ENCODE results near the gene LIMD2.

Gene LIMD2

DNA sequence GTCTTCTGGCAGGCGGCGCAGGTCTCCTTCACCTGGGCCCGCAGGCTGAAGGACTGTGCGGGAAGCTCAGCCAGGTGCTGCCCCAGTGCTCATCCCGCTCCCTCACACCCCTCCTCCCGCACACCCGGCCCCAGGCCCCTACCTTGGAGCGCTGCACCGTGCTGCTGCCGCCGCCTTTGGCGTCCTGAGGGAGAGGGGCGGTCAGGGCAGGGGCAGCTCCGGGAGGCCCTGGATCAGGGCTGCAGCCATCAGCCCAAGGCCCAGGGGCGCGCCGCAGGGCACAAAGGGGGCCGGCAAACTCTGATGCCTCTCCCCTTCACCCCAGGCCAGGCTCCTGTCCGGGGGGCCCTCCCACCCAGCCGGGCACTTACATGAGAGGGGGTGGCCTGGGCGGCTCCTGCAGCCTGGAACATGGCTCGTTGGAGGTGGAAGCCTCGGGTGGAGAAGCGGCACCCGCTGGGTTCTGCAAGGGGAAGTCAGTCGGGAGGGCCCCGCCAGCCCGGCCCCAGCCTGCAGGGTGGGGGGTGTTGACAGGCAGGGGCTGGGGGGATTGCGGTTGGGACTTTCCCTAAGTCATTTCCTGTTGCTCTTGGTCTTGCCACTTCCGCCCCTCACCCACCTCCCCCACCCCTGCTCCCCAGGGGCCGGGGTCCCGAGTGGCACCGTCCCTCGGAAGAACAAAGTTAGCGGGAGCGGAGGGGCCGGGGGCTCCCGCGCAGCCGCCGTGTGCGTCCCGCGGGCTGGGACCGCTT is 863 bp downstream of the LIMD2 start:
- Histone ChIP-seq H3K36me3 (ENCODE audit: insufficient read depth, low read length) (peaks cover 14% of the 10 kb centered on the region), H3K4me1 (ENCODE audit: insufficient read depth, low read length) (peaks cover 14% of the 10 kb centered on the region), H3K9me3 (ENCODE audit: low read length) (no peaks in the 10 kb centered on the region), H3K27me3 (ENCODE audit: control insufficient read depth in 1 of 2, insufficient read depth in 2 of 2, low read length in 2 of 2) (no peaks in the 10 kb centered on the region), H3K4me3 (ENCODE audit: low read depth in 1 of 2, low read length in 2 of 2) (peak overlapping the region in 1 of 2 donors; percentile 5), H3K27ac (ENCODE audit: low read depth, low read length) (peak overlapping the region; percentile 73), H3K9ac (ENCODE audit: low read length) (no peak overlapping the region)

DNA sequence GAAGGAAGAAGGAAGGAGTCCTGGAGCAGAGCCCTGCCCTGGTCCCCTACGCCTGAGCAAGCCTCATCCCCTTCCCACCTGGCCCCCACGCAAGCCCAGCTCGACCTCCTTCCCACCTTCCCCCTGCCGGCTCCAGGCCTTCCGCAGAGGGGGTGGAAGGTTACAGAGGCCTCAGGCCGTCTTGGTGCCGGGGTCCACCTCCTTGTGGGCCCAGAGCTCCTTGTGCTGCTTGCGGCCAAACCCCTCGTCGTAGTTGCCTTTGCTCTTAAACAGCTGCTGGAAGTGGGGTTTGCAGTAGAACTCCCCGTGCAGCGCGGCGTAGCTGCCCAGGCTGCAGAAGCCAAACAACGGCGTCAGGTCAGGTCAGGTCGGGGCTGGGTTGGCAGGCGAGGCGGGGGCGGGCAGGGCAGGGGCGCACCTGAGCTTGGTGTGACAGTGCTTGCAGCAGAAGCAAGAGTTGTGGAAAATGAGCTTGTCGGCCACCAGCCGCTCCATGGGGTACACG is 1.5 kb downstream of the LIMD2 start:
- peaks cover 17% of the 10 kb centered on the region for H3K36me3 ChIP-seq (ENCODE audit: insufficient read depth, low read length)
- H3K27me3 ChIP-seq (ENCODE audit: control insufficient read depth in 1 of 2, insufficient read depth in 2 of 2, low read length in 2 of 2), result no peaks in the 10 kb centered on the region
- peaks cover 14% of the 10 kb centered on the region for H3K4me1 ChIP-seq (ENCODE audit: insufficient read depth, low read length)

DNA sequence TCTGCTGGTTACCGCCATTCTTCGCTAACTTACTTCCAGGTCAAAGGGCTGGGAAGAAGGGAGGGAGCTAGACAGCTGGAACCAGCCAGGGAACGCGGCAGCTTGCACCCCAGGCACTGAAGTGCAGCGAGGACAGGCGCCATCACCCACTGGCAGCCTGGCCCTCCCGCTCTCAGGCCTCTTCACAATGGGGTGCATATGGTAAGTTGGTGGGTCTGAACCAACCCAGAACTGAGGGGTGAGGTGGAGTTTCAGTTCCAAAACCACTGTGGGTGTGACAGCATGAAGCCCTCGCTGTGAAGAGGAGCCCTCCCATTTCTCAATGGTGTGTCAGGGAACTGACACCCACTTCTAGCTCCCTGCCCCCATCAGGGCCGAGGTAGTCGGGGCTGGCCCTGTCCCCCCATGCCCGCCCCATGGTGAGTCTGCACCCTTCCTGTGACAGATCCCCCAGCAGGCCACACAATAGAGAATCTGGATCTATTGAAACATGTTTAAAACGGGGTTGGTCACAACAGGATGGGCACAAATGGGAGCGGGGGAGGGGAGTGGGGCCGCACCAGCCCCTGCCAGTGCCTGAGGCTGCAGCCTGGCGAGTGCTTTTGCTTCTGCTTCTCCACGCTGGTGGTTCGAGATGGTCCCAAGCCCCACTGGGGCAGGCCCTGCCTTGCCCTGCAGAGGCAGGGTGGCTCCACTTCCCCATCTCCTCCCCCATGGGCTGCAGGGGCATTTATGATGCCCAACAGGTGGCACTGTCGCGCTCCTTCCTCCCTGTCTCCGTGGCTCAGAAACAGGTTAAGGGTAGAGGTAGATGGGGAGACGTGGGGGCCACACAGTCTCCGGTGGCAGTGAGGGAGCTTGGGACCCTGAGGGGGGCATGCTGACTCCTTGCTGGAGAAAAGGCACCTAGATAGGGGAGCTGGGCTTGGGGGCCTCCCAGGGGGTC is 2.3 kb downstream of the LIMD2 start:
- H3K4me3 ChIP-seq (ENCODE audit: low read depth in 1 of 2, low read length in 2 of 2), result no peak overlapping the region
- no peaks in the 10 kb centered on the region for H3K9me3 ChIP-seq (ENCODE audit: low read length)
- H3K36me3 ChIP-seq (ENCODE audit: insufficient read depth, low read length), result peaks cover 17% of the 10 kb centered on the region
- H3K4me1 ChIP-seq (ENCODE audit: insufficient read depth, low read length), result peaks cover 14% of the 10 kb centered on the region
- H3K27me3 ChIP-seq (ENCODE audit: control insufficient read depth in 1 of 2, insufficient read depth in 2 of 2, low read length in 2 of 2), result no peaks in the 10 kb centered on the region
- no peak overlapping the region for H3K27ac ChIP-seq (ENCODE audit: low read depth, low read length)
- no peak overlapping the region for H3K9ac ChIP-seq (ENCODE audit: low read length)

More for the DNA sequence above, 1.5 kb downstream of the LIMD2 start:
- H3K4me3 ChIP-seq (ENCODE audit: low read depth in 1 of 2, low read length in 2 of 2), result no peak overlapping the region
- H3K27ac ChIP-seq (ENCODE audit: low read depth, low read length), result peak overlapping the region; percentile 73
- no peak overlapping the region for H3K9ac ChIP-seq (ENCODE audit: low read length)
- no peaks in the 10 kb centered on the region for H3K9me3 ChIP-seq (ENCODE audit: low read length)

DNA sequence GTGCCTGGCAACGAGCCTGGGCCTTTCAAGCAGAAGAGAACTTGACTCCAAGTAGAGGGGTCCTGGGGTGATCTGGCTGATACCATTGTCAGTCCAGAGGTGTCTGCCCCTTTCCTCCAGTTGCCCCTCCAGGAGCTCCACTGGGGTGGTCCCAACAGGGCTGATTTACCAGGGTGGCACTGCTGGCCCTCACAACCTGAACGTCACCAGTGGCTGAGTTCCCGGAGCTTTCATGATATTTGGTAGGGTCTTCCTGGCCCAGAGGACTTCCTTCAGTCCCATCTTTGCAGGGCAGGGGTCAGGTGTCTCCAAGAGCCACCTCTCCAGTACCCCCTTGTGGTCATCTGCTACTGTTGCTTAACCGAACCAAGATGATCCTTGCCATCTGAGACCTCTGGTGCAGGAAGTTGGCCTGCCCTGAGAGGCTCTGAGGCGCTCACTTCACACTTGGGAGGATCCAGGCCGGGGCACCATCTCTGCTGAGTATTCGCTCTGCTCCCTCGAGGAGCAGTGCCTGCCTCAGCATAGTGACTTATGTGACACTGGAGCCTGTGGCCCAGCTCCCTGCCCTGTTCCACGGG is 3.5 kb downstream of the LIMD2 start:
- peaks cover 12% of the 10 kb centered on the region for H3K4me1 ChIP-seq (ENCODE audit: insufficient read depth, low read length)
- peak overlapping the region; percentile 12 for H3K27ac ChIP-seq (ENCODE audit: low read depth, low read length)
- H3K4me3 ChIP-seq (ENCODE audit: low read depth in 1 of 2, low read length in 2 of 2), result no peak overlapping the region
- no peak overlapping the region for H3K9ac ChIP-seq (ENCODE audit: low read length)
- H3K36me3 ChIP-seq (ENCODE audit: insufficient read depth, low read length), result peaks cover 28% of the 10 kb centered on the region
- H3K27me3 ChIP-seq (ENCODE audit: control insufficient read depth in 1 of 2, insufficient read depth in 2 of 2, low read length in 2 of 2), result no peaks in the 10 kb centered on the region
- H3K9me3 ChIP-seq (ENCODE audit: low read length), result no peaks in the 10 kb centered on the region

DNA sequence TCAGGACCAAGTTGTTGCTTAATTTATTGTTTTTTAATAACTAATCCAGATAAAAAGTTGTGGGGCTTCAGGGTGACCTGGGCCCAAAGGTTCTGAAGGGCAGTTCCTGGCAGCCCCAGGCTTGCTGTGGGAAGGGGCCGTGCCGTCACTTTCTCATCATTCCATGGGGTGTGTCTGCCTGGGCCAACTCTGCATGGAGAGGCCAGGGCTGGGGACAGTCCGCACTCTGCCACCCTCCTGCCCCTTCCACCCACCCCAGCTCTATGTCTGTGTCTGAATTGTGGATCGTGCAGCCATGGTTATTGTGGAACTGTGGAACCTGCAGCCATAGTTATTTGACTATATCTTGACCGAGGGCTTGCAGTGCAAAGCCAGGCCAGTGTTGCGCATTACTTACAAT is 4.0 kb downstream of the LIMD2 start:
- Histone ChIP-seq H3K27ac (ENCODE audit: low read depth, low read length) (no peak overlapping the region), H3K4me3 (ENCODE audit: low read depth in 1 of 2, low read length in 2 of 2) (no peak overlapping the region), H3K27me3 (ENCODE audit: control insufficient read depth in 1 of 2, insufficient read depth in 2 of 2, low read length in 2 of 2) (no peaks in the 10 kb centered on the region), H3K36me3 (ENCODE audit: insufficient read depth, low read length) (peaks cover 34% of the 10 kb centered on the region), H3K4me1 (ENCODE audit: insufficient read depth, low read length) (peaks cover 7% of the 10 kb centered on the region), H3K9me3 (ENCODE audit: low read length) (no peaks in the 10 kb centered on the region), H3K9ac (ENCODE audit: low read length) (no peak overlapping the region)

DNA sequence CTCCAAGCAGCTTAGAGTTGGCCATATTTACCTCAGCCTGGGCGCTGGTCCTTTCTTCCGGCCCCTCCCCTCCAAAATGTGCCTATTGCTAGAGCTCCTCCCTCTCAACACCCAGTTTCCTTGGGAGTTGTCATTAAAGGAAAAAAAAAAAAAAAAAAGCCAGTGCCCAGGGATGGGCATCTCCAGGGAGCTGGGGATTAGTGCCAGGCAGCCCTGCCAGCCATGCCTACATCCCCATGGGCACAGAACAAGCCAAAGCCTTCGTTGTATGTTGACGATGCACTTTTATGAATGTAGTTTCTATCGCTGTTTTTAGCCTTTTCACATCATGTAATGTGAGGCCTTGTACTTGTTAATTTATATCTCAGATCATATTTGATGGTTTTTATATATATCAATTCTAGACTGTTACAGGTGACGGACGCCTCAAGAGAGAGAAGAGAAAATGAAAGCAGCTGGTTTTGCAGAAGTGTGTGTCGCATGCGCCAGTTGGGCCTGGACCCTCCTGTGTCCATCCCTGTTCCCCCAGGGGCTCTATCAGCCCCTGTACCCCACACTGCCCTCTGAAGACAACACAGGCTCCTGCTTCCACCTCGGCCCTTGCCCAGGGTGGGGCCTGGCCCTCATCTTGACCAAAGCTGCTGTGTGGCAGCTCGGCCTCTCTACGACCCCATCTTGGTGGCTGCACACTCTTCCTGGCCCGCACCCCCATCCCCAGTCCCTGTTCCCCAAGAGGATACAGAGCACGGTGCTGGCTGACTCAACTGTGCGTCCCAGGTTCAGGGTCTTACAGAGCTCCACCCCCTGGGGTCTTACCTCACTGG is 4.8 kb downstream of the LIMD2 start:
- no peak overlapping the region for H3K4me3 ChIP-seq (ENCODE audit: low read depth in 1 of 2, low read length in 2 of 2)
- H3K4me1 ChIP-seq (ENCODE audit: insufficient read depth, low read length), result peaks cover 7% of the 10 kb centered on the region
- peaks cover 41% of the 10 kb centered on the region for H3K36me3 ChIP-seq (ENCODE audit: insufficient read depth, low read length)
- no peak overlapping the region for H3K9ac ChIP-seq (ENCODE audit: low read length)
- no peaks in the 10 kb centered on the region for H3K27me3 ChIP-seq (ENCODE audit: control insufficient read depth in 1 of 2, insufficient read depth in 2 of 2, low read length in 2 of 2)
- no peaks in the 10 kb centered on the region for H3K9me3 ChIP-seq (ENCODE audit: low read length)
- no peak overlapping the region for H3K27ac ChIP-seq (ENCODE audit: low read depth, low read length)

DNA sequence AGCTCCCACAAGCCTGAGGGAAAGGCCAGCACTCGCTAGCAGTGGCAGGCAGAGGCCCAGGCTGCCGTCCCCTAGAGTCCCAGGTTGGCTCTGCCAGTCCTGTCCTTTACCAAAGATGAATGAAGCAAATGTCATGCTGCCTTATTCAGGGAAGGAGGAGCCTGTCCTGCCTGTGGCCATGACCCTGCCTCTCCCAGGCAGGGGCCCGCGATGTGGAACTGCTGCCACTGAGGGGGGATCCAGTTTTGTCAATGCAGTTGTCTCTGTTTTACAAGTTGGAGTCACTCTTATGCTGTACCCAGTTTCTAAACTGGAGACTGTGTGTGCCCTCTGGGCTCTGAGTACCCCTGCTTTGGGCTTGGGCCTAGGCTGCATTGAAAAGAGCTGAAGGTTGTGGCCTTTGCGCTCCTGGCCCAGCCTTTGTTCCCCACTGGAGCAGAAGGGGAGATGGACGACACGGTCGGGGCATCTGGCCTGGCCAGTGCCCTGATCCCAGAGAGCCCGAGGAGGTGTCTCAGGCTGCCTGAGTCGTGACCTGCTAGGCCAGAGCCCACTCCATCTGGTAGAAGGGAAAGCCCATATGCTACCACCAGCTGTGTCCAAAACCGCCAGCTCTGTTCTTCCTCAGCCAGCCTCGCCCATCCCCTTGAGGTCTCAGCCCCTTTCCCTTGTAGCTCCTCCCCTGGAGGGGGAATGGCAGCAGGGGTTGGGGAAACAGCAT is 5.5 kb downstream of the LIMD2 start:
- peaks cover 7% of the 10 kb centered on the region for H3K4me1 ChIP-seq (ENCODE audit: insufficient read depth, low read length)
- no peak overlapping the region for H3K4me3 ChIP-seq (ENCODE audit: low read depth in 1 of 2, low read length in 2 of 2)
- H3K36me3 ChIP-seq (ENCODE audit: insufficient read depth, low read length), result peaks cover 49% of the 10 kb centered on the region
- H3K9me3 ChIP-seq (ENCODE audit: low read length), result no peaks in the 10 kb centered on the region
- no peak overlapping the region for H3K9ac ChIP-seq (ENCODE audit: low read length)
- no peaks in the 10 kb centered on the region for H3K27me3 ChIP-seq (ENCODE audit: control insufficient read depth in 1 of 2, insufficient read depth in 2 of 2, low read length in 2 of 2)
- peak overlapping the region; percentile 37 for H3K27ac ChIP-seq (ENCODE audit: low read depth, low read length)

DNA sequence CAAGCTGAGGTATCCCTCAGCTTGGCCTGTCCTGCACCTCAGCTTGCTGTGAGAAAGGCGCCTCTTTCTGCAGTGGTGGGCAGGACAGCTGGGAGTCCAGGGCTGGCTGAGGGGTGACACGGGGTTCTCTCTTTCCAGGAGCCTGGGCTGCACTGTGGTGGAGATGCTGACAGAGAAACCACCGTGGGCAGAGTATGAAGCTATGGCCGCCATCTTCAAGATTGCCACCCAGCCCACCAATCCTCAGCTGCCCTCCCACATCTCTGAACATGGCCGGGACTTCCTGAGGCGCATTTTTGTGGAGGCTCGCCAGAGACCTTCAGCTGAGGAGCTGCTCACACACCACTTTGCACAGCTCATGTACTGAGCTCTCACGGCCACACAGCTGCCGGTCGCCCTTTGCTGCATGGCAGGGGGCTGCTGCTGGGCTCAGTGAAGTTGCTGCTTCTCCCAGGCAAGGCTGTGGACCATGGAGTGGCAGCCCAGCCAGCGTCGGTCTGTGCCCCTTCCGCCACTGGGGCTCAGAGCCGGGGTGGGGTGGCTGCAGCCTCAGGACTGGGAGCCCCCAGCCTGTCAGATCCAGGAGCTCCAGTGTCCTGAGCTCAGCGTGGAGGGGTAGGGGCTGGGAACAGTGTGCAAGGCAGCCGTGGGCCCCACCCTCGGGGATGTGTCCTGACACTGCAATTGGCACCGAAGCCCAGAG is 6.4 kb downstream of the LIMD2 start:
- no peak overlapping the region for H3K9ac ChIP-seq (ENCODE audit: low read length)
- peaks cover 57% of the 10 kb centered on the region for H3K36me3 ChIP-seq (ENCODE audit: insufficient read depth, low read length)
- H3K27ac ChIP-seq (ENCODE audit: low read depth, low read length), result no peak overlapping the region
- H3K9me3 ChIP-seq (ENCODE audit: low read length), result no peaks in the 10 kb centered on the region
- H3K27me3 ChIP-seq (ENCODE audit: control insufficient read depth in 1 of 2, insufficient read depth in 2 of 2, low read length in 2 of 2), result no peaks in the 10 kb centered on the region
- H3K4me1 ChIP-seq (ENCODE audit: insufficient read depth, low read length), result peaks cover 7% of the 10 kb centered on the region
- no peak overlapping the region for H3K4me3 ChIP-seq (ENCODE audit: low read depth in 1 of 2, low read length in 2 of 2)

DNA sequence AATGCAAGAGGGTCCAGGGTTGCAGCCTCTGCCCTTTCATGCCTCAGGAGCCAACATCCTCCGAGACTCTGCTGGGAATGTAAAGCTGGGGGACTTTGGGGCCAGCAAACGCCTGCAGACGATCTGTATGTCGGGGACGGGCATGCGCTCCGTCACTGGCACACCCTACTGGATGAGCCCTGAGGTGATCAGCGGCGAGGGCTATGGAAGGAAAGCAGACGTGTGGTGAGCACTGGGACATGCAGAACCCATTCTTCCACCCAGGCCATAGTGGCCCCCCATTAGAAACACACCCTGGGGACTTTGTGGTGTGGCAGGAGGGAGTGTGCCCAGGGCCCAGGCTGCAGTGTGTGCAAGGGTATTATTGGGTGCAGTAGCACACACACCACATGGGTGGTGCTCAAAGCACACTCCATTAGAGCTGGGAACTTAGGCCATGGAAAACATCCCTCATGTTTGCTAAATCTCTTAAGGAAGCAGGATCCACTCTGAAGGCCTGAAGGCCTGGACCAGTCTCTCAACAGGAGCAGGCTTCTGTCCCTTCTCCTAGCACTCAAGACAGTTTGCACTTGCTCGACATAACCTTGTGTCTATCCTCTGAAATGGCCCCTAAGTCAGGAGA is 7.6 kb downstream of the LIMD2 start:
- H3K9ac ChIP-seq (ENCODE audit: low read length), result no peak overlapping the region
- H3K36me3 ChIP-seq (ENCODE audit: insufficient read depth, low read length), result peaks cover 66% of the 10 kb centered on the region
- no peak overlapping the region for H3K27ac ChIP-seq (ENCODE audit: low read depth, low read length)
- H3K9me3 ChIP-seq (ENCODE audit: low read length), result no peaks in the 10 kb centered on the region
- H3K4me3 ChIP-seq (ENCODE audit: low read depth in 1 of 2, low read length in 2 of 2), result no peak overlapping the region
- H3K4me1 ChIP-seq (ENCODE audit: insufficient read depth, low read length), result peaks cover 7% of the 10 kb centered on the region
- H3K27me3 ChIP-seq (ENCODE audit: control insufficient read depth in 1 of 2, insufficient read depth in 2 of 2, low read length in 2 of 2), result no peaks in the 10 kb centered on the region

All from muscle layer of colon (tissue), 2 donors.